HCEC 1CT (cell line): ENCODE data around the gene LUZP1.

Experiments used
- DNase-seq: peaks from one replicate; pipeline ENCODE4 v3.0.0-alpha.2; 2017

LUZP1 gene

DNA sequence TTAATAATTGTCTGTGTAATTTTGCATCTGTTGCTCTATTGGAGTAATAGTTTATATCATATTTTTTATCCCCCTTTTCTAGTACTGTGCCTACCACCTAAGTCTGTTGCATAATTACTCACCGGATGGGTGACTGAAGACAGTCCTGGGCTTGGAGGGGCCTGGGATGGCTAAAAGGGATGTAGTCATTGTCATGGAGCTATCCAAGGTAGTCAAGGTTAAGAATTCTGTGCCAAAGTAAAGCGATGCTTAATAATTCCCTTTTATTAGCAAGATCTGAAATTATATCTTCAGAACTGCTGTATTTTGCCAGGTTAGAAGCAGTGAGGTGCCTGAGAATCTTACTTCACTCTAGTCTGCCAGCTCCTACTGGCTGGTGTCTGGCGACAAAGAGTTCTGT is 87.8 kb downstream of the LUZP1 start:
- no peak for DNase-seq

DNA sequence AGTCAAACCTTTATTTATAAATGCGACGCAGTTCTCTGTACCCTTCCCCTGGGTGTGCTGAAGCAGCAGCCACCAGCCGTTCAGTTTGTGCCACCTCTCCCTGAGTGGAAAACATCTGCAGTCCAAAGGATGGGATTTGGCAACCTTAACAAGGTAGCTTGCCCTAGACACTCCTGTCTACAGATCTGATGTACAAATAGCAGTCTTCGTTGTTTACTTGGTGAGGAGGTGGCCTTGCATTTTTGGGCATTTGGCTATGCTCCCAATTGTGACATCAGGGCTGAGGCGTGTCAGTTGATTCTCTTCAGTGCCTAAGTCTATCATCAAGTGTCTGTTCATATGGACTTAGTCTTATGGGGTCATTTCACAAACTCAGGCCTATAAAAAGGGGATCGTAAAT is 89.6 kb downstream of the LUZP1 start:
- no peak for DNase-seq

DNA sequence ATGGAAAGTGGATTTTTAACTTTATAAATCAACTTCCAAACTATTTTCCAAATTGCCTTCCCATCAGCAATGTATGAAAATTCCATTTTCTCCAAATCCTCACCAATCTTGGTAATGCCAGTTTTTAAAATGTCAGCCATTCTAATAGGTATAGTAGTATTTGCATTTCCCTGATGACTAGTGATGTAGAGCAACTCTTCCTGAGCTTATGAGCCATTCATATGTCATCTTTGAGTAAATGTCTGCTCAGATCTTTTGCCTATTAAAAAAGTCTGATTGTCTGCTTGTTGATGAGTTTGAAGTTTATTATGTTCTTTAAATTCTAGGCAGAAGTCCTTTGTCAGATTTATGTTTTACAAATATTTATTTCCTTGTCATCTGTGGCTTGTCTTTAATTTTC is 94.6 kb downstream of the LUZP1 start:
- DNase-seq, result no peak

DNA sequence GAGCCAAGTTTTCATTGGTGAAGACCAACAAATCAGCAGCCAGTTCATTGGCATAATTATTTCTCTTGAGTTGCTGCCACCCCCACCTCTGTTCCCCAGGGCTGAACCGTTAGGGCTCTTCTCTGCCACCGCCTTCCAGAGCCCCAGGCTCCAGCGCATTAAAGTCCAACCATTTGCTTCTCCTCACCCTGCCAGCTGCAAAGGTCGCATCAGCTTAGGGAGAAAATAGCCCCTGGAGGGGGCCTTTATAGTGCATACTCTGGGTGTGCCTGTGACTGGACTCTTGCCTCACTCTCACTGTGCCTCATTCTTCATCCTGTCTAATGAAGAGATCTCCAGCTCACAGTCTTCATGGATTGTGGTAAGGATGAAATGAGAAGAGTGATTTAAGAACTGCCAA is 99.0 kb downstream of the LUZP1 start:
- no peak for DNase-seq

DNA sequence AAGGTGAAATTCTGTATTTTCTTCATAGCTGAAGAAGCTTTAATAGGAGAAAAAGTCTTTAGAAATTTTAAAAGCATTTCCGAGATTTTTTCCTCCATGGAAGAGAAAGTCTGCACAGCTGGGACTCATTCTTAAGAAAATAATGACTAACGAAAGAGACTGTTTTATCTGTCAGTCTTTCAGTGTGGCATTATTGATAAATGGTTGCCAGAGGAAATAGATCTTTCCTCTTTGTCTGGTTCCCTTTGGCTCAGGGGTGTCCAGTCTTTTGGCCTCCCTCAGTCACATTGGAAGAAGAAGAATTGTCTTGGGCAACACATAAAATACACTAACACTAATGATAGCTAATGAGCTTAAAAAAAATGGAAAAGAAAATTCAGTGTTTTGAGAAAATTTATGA is 99.5 kb downstream of the LUZP1 start:
- DNase-seq, result no peak

DNA sequence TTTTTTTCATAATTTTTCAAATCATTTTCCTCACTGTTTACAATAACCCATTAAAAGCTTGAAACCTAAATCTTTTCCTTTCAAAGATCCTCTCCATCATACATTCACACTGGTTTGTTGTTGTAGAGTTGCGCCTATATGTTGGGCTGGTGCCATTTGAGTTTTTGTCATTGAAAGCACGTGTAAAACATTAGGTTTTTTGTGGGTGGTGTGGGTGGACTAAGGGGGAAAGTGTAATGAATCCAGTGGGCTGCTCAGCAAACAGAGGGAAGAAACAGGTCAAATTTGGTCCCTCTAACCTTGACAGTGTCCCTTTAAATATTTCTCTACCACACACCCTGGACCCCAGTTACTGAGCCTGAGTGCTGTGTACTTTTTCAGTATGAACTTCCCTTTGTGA is 102.6 kb downstream of the LUZP1 start:
- no peak for DNase-seq

DNA sequence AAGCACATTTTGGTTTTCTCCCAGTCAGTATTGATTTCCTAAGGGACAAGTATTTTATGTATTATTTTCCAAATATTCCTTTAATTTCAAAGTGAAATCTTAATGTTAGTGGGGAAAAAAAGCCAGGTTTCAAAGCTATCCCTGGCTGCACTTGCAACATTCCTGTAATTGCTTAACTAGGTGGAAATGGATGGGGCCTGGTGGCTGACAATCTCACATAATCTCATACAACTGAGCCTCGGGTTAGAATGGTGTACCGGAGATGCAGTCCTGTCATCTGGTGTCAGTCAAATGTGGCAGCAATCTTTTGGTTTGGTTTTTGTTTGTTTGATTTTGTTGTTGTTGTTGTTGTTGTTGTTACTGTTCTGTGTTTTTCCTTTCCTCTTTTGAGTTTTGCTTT is 103.3 kb downstream of the LUZP1 start:
- DNase-seq, result no peak

DNA sequence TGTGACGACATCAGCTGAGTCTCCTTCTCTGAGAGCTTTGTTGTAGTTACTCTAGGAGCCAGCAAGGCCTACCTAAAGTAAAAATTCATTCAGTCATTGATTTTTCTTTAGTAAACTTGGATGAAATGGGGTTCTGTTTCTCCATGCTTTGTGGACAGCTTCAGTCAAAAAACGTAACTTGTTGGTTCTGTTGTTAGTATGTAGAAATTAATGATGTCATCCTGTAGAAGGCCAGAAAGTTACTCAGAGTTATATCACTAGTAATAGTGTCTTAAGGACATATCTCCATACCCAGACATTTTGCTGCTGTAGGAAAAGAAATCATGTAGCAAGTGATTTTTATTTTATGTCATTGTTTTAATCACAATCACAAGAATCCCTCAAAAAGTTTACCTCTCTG is 106.4 kb downstream of the LUZP1 start:
- DNase-seq, result peak; percentile 44

DNA sequence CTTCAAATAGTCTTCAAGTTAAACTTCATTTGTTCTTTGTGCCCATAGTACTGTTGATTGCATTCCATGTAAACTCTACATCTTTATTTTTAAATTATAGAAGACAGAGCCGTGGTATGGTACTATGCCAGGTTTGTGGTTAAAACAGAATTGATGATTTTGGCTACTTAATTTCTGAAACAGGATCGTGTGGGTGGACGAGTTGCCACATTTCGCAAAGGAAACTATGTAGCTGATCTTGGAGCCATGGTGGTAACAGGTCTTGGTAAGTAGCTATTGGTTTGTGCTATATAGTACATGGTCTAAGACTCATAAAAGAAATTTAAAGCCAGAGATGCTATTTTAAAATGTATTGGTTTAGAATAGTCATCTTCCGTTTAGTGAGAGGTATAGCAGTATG is 111.4 kb downstream of the LUZP1 start:
- no peak for DNase-seq

DNA sequence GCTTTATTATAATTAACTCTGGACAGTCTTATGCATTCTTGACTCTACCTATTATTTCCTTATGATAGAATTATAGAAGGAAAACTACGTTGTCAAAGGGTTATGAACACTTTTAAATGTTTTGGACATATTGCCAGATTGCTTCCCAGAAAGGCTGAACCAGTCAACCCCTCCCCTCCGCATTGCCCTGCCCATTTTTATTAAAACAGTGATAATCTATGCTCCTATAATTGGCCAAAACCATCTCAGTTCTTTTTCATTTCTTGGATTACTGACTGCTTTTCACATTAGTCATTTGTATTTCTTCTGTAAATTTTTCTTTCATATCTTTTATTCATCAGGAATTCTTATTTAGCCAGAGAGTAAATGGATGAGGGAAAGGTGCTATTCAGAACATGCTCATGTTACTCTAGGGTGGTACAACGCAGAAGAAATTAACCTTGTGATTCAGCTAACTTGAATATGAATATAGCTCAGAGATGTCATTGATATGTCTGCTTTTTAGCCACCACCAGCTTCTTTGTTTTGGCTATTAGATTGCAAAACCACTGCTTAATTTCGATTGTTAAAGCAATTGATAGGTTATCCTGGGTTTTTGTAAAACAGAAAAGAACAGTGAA is 117.3 kb downstream of the LUZP1 start:
- no peak for DNase-seq

DNA sequence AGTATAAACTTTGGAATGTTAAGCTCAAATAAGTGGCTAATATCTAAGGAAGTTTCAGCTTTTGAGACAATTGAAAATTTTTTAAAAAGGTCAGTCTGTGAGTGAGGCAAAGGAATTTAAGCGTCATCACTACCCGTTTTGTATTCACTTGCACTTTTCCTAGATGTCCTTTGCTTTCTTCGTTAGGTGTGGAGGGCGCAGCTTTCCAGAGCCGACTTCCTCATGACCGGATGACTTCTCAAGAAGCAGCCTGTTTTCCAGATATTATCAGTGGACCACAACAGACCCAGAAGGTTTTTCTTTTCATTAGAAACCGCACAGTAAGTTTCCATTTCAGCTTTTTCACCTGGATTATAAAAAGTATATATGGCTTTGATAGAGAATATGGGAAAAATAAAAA is 118.5 kb downstream of the LUZP1 start:
- DNase-seq, result no peak

DNA sequence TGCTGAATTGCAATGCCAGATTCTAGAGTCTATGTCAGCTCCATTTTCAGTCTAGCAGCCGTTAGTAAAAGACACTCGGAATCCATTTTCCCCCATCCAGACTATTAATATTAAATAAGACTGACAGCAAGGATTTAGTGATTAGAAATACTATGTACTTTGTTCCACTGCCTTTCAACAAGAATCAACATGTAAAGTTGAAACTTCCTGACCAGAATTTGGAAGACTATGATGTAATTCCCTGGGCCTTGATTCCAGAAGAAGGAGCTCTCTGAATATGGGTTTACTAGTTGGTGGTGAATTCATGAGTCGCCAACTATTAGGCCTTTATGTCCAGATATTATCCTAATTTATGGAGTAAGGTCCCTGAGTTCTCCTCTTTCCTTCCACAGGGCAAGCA is 124.6 kb downstream of the LUZP1 start:
- no peak for DNase-seq

DNA sequence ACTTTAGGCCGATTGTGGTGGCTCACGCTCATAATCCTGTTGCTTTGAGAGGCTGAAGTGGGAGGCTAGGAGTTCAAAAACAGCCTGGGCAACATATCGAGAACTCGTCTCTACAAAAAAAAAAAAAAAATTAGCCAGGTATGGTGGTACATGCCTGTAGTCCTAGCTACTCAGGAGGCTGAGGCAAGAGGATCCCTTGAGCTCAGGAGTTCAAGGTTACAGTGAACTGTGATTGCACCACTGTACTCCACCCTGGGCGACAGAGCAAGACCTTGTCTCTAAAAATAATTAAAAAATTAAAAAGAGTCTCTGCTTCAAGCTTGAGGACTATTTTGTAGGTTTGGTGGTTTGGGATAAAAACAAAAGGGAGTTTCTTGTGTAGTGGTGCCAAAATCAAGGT is 128.1 kb downstream of the LUZP1 start:
- DNase-seq, result no peak

DNA sequence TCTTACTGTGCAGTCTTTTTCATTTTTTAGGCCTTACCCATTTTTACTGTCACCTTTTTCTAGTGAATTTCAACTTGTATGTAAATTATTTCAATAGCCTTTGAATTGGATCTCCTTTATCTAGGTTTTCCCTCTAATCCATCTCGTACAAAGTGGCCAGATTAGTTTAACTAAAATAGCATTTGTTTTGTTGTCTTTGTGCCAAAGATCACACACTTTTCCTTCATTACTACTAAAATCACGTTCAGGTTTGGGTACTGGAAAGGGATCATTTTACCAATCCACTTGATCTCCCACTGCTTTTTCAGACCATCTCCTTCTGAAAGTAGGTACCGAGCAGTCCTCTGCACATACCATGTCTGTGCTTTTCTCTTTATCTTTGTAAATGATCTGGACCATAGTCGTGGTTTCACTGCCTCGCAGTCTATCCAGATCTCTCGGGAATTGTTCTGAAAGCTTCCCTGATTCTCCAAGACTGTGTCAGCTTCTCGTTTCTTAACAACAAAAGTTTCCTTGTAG is 129.3 kb downstream of the LUZP1 start:
- DNase-seq, result no peak

DNA sequence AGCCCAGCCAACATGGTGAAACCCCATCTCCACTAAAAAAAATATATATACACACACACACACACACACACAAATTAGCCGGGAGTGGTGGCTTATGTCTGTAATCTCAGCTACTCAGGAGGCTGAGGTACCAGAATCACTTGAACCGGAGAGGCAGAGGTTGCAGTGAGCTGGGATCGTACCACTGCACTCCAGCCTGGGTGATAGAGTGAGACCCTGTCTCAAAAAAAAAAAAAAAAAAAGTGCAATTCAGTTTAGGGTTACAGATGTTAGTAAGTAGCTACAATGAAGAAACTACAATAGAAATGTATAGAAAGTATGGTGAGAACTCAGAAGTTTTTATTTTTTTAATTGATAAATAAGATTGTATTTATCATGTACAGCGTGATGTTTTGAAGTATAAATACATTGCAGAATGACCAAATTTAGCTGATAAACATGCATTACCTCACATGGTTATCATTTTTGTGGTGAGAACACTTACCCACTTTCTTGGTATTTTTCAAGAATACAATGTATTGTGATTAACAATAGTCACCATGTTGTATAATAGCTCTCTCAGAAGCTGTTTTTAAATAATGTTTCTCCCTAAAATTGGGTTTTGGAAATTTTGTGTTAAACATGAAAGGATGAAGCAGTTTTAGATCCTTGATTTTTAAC is 131.4 kb downstream of the LUZP1 start:
- DNase-seq, result no peak

DNA sequence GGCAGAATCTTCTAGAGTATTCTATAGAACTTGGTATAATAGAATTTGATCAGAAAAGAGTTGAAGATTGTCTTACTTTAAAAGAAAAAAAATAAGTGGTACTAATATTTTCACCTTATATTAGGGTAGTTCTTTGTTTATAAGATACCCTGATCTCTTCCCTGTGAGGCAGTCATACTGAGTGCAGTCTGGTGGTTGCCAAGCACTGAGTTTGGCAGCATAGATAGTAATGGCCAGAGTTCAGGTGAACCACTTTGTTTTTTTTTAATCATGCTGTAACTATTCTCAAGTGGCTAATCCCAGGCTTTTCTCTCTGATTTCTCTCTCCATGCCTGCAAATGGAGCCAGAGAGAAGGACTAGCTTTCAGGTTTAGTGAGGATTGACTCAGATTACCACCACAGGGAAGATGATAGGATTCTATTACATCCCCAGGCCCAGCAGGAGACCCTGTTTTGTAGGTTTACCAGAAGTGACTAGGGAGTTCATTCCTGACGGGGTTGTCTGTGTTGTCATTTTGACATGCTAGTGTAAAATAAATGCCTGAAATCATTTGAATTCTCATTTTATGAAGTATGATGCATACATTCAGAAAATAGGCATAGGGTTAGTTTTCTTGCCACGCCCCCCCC is 132.7 kb downstream of the LUZP1 start:
- no peak for DNase-seq
